ENCODE data around the gene SYAP1.
"Not testable (repeated sequence)": the region's sequence is repeated elsewhere in the genome, so short reads cannot be mapped to it uniquely, and the experiment has no call there.

SYAP1 gene

GRCh38 chrX:16714504-16714903, 4.9 kb upstream of the SYAP1 start:
- no peaks in the 10 kb centered on the region for H4K20me1 ChIP-seq (ENCODE audit: insufficient read depth, low read length)
- ATAC-seq (ENCODE audit: insufficient read depth, low read depth), result no peak
- TF ChIP-seq CTCF (IDR thresholded peaks at IDR 0.05; ENCODE audit: borderline replicate concordance, extremely low read depth, low read length, poor library complexity, severe bottlenecking), result no peak
- no peak for TF ChIP-seq EZH2 (IDR thresholded peaks at IDR 0.05; ENCODE audit: borderline replicate concordance, low read depth, low read length, severe bottlenecking)
- H3K79me2 ChIP-seq (ENCODE audit: insufficient read depth, low read length), result peaks cover 14% of the 10 kb centered on the region
- H3K36me3 ChIP-seq (ENCODE audit: insufficient read depth, low read length), result no peaks in the 10 kb centered on the region
- H3K4me2 ChIP-seq (ENCODE audit: insufficient read depth, low read length), result no peak overlapping the region
- no peaks in the 10 kb centered on the region for H3K9me3 ChIP-seq (ENCODE audit: insufficient read depth, low read length, severe bottlenecking)
- no peak overlapping the region for H3K9ac ChIP-seq (ENCODE audit: low read depth, low read length)
- no peak for DNase-seq
- no peak overlapping the region for H3K27ac ChIP-seq (ENCODE audit: low read length)
- no peak overlapping the region for H3K4me3 ChIP-seq (ENCODE audit: low read depth in 1 of 2, low read length in 2 of 2)
- H3K27me3 ChIP-seq (ENCODE audit: insufficient read depth, low read length, poor library complexity), result no peaks in the 10 kb centered on the region
- no peak overlapping the region for H2AFZ ChIP-seq (ENCODE audit: low read depth, low read length)
- H3K4me1 ChIP-seq (ENCODE audit: insufficient read depth, low read length), result peaks cover 28% of the 10 kb centered on the region

- H4K20me1 ChIP-seq (ENCODE audit: insufficient read depth, low read length); H3K4me3 ChIP-seq (ENCODE audit: low read depth in 1 of 2, low read length in 2 of 2); H3K4me2 ChIP-seq (ENCODE audit: insufficient read depth, low read length); H3K9me3 ChIP-seq (ENCODE audit: insufficient read depth, low read length, severe bottlenecking); DNase-seq; H3K9ac ChIP-seq (ENCODE audit: low read depth, low read length); H3K27me3 ChIP-seq (ENCODE audit: insufficient read depth, low read length, poor library complexity); ATAC-seq (ENCODE audit: insufficient read depth, low read depth); H2AFZ ChIP-seq (ENCODE audit: low read depth, low read length); H3K27ac ChIP-seq (ENCODE audit: low read length); H3K36me3 ChIP-seq (ENCODE audit: insufficient read depth, low read length): not testable (repeated sequence)
- peaks cover 32% of the 10 kb centered on the region for H3K4me1 ChIP-seq (ENCODE audit: insufficient read depth, low read length)
- peaks cover 25% of the 10 kb centered on the region for H3K79me2 ChIP-seq (ENCODE audit: insufficient read depth, low read length)
Measured at GRCh38 chrX:16715638-16716037, 3.8 kb upstream of the SYAP1 start.

GRCh38 chrX:16716451-16716850, 3.0 kb upstream of the SYAP1 start:
- H3K4me3 ChIP-seq (ENCODE audit: low read depth in 1 of 2, low read length in 2 of 2); H4K20me1 ChIP-seq (ENCODE audit: insufficient read depth, low read length); H2AFZ ChIP-seq (ENCODE audit: low read depth, low read length); H3K4me2 ChIP-seq (ENCODE audit: insufficient read depth, low read length); H3K9ac ChIP-seq (ENCODE audit: low read depth, low read length); ATAC-seq (ENCODE audit: insufficient read depth, low read depth); H3K27me3 ChIP-seq (ENCODE audit: insufficient read depth, low read length, poor library complexity); H3K9me3 ChIP-seq (ENCODE audit: insufficient read depth, low read length, severe bottlenecking); H3K27ac ChIP-seq (ENCODE audit: low read length); H3K36me3 ChIP-seq (ENCODE audit: insufficient read depth, low read length); DNase-seq: not testable (repeated sequence)
- Histone ChIP-seq H3K79me2 (ENCODE audit: insufficient read depth, low read length) (peaks cover 27% of the 10 kb centered on the region), H3K4me1 (ENCODE audit: insufficient read depth, low read length) (peaks cover 32% of the 10 kb centered on the region)

GRCh38 chrX:16718824-16719333, 533 bp upstream of the SYAP1 start:
- ATAC-seq (ENCODE audit: insufficient read depth, low read depth) (no peak; the same call in 1 of the 3 replicates), DNase-seq (no peak)
- Histone ChIP-seq H3K4me1 (ENCODE audit: insufficient read depth, low read length) (peaks cover 20% of the 10 kb centered on the region), H3K9ac (ENCODE audit: low read depth, low read length) (peak overlapping the region; percentile 67), H3K27ac (ENCODE audit: low read length) (peak overlapping the region; percentile 87), H2AFZ (ENCODE audit: low read depth, low read length) (peak overlapping the region; percentile 93), H3K79me2 (ENCODE audit: insufficient read depth, low read length) (peaks cover 29% of the 10 kb centered on the region), H4K20me1 (ENCODE audit: insufficient read depth, low read length) (no peaks in the 10 kb centered on the region), H3K27me3 (ENCODE audit: insufficient read depth, low read length, poor library complexity) (no peaks in the 10 kb centered on the region), H3K4me3 (ENCODE audit: low read depth in 1 of 2, low read length in 2 of 2) (peak overlapping the region; percentile 60 to 68), H3K9me3 (ENCODE audit: insufficient read depth, low read length, severe bottlenecking) (no peaks in the 10 kb centered on the region), H3K4me2 (ENCODE audit: insufficient read depth, low read length) (peak overlapping the region; percentile 84), H3K36me3 (ENCODE audit: insufficient read depth, low read length) (peaks cover 1% of the 10 kb centered on the region; the same call in 1 of the 2 replicates)
- no peak for TF ChIP-seq EZH2 (IDR thresholded peaks at IDR 0.05; ENCODE audit: borderline replicate concordance, low read depth, low read length, severe bottlenecking)
- TF ChIP-seq CTCF (IDR thresholded peaks at IDR 0.05; ENCODE audit: borderline replicate concordance, extremely low read depth, low read length, poor library complexity, severe bottlenecking), result no peak
